ENCODE measurements around the gene CASQ1.

The CASQ1 gene

GRCh38 chr1:160188341-160188740 is 2.0 kb upstream of the CASQ1 start:
- Histone ChIP-seq H3K4me1 (ENCODE audit: insufficient read depth, low read length) (peaks cover 14% of the 10 kb centered on the region), H3K36me3 (ENCODE audit: insufficient read depth, low read length) (no peaks in the 10 kb centered on the region), H3K9me3 (ENCODE audit: insufficient read depth, low read depth, low read length) (no peaks in the 10 kb centered on the region), H3K4me3 (ENCODE audit: low read length) (no peak overlapping the region), H3K9ac (ENCODE audit: low read depth, low read length) (no peak overlapping the region), H3K27ac (ENCODE audit: low read depth, low read length) (no peak overlapping the region), H3K27me3 (ENCODE audit: insufficient read depth, low read length) (no peaks in the 10 kb centered on the region)
- WGBS: 91% methylated on average over 7 of the region's 7 CpGs

- H3K4me3 ChIP-seq (ENCODE audit: low read length): no peak overlapping the region
- H3K9me3 ChIP-seq (ENCODE audit: insufficient read depth, low read depth, low read length): no peaks in the 10 kb centered on the region
- 92% methylated on average over 3 of the region's 3 CpGs for WGBS
- H3K27ac ChIP-seq (ENCODE audit: low read depth, low read length): no peak overlapping the region
- H3K9ac ChIP-seq (ENCODE audit: low read depth, low read length): no peak overlapping the region
- no peaks in the 10 kb centered on the region for H3K27me3 ChIP-seq (ENCODE audit: insufficient read depth, low read length)
- peaks cover 18% of the 10 kb centered on the region for H3K4me1 ChIP-seq (ENCODE audit: insufficient read depth, low read length)
- no peaks in the 10 kb centered on the region for H3K36me3 ChIP-seq (ENCODE audit: insufficient read depth, low read length)
Measured at GRCh38 chr1:160191756-160192155, 1.4 kb downstream of the CASQ1 start.

GRCh38 chr1:160192234-160192633 is 1.9 kb downstream of the CASQ1 start:
- H3K27me3 ChIP-seq (ENCODE audit: insufficient read depth, low read length): no peaks in the 10 kb centered on the region
- H3K4me1 ChIP-seq (ENCODE audit: insufficient read depth, low read length): peaks cover 18% of the 10 kb centered on the region
- no peak overlapping the region for H3K4me3 ChIP-seq (ENCODE audit: low read length)
- H3K27ac ChIP-seq (ENCODE audit: low read depth, low read length): no peak overlapping the region
- H3K36me3 ChIP-seq (ENCODE audit: insufficient read depth, low read length): no peaks in the 10 kb centered on the region
- H3K9ac ChIP-seq (ENCODE audit: low read depth, low read length): no peak overlapping the region
- no peaks in the 10 kb centered on the region for H3K9me3 ChIP-seq (ENCODE audit: insufficient read depth, low read depth, low read length)

- no peaks in the 10 kb centered on the region for H3K27me3 ChIP-seq (ENCODE audit: insufficient read depth, low read length)
- H3K9ac ChIP-seq (ENCODE audit: low read depth, low read length): no peak overlapping the region
- no peaks in the 10 kb centered on the region for H3K9me3 ChIP-seq (ENCODE audit: insufficient read depth, low read depth, low read length)
- peaks cover 18% of the 10 kb centered on the region for H3K4me1 ChIP-seq (ENCODE audit: insufficient read depth, low read length)
- no peaks in the 10 kb centered on the region for H3K36me3 ChIP-seq (ENCODE audit: insufficient read depth, low read length)
- H3K27ac ChIP-seq (ENCODE audit: low read depth, low read length): no peak overlapping the region
- H3K4me3 ChIP-seq (ENCODE audit: low read length): peak overlapping the region; percentile 21; the same call in 1 of the 2 replicates
- 44% methylated on average over 12 of the region's 16 CpGs for WGBS
Measured at GRCh38 chr1:160193091-160193819, 2.9 kb downstream of the CASQ1 start.

GRCh38 chr1:160193832-160194736 is 3.7 kb downstream of the CASQ1 start:
- Histone ChIP-seq H3K27me3 (ENCODE audit: insufficient read depth, low read length) (no peaks in the 10 kb centered on the region), H3K27ac (ENCODE audit: low read depth, low read length) (no peak overlapping the region), H3K4me1 (ENCODE audit: insufficient read depth, low read length) (peaks cover 18% of the 10 kb centered on the region), H3K4me3 (ENCODE audit: low read length) (no peak overlapping the region), H3K9ac (ENCODE audit: low read depth, low read length) (no peak overlapping the region), H3K36me3 (ENCODE audit: insufficient read depth, low read length) (no peaks in the 10 kb centered on the region), H3K9me3 (ENCODE audit: insufficient read depth, low read depth, low read length) (no peaks in the 10 kb centered on the region)
- 74% methylated on average over 9 of the region's 9 CpGs for WGBS

GRCh38 chr1:160194737-160195059 is 4.3 kb downstream of the CASQ1 start:
- H3K27me3 ChIP-seq (ENCODE audit: insufficient read depth, low read length): no peaks in the 10 kb centered on the region
- 98% methylated on average over 2 of the region's 2 CpGs for WGBS
- peaks cover 18% of the 10 kb centered on the region for H3K4me1 ChIP-seq (ENCODE audit: insufficient read depth, low read length)
- H3K27ac ChIP-seq (ENCODE audit: low read depth, low read length): no peak overlapping the region
- H3K9ac ChIP-seq (ENCODE audit: low read depth, low read length): no peak overlapping the region
- no peaks in the 10 kb centered on the region for H3K9me3 ChIP-seq (ENCODE audit: insufficient read depth, low read depth, low read length)
- H3K36me3 ChIP-seq (ENCODE audit: insufficient read depth, low read length): no peaks in the 10 kb centered on the region
- no peak overlapping the region for H3K4me3 ChIP-seq (ENCODE audit: low read length)

- no peaks in the 10 kb centered on the region for H3K36me3 ChIP-seq (ENCODE audit: insufficient read depth, low read length)
- no peak overlapping the region for H3K4me3 ChIP-seq (ENCODE audit: low read length)
- no peak overlapping the region for H3K27ac ChIP-seq (ENCODE audit: low read depth, low read length)
- no peaks in the 10 kb centered on the region for H3K27me3 ChIP-seq (ENCODE audit: insufficient read depth, low read length)
- H3K4me1 ChIP-seq (ENCODE audit: insufficient read depth, low read length): peaks cover 12% of the 10 kb centered on the region
- no peaks in the 10 kb centered on the region for H3K9me3 ChIP-seq (ENCODE audit: insufficient read depth, low read depth, low read length)
- H3K9ac ChIP-seq (ENCODE audit: low read depth, low read length): no peak overlapping the region
- 96% methylated on average over 4 of the region's 4 CpGs for WGBS
Measured at GRCh38 chr1:160196143-160196542, 5.8 kb downstream of the CASQ1 start.

- 95% methylated on average over 4 of the region's 4 CpGs for WGBS
- Histone ChIP-seq H3K4me3 (ENCODE audit: low read length) (no peak overlapping the region), H3K9ac (ENCODE audit: low read depth, low read length) (no peak overlapping the region), H3K4me1 (ENCODE audit: insufficient read depth, low read length) (peaks cover 12% of the 10 kb centered on the region), H3K9me3 (ENCODE audit: insufficient read depth, low read depth, low read length) (no peaks in the 10 kb centered on the region), H3K27ac (ENCODE audit: low read depth, low read length) (no peak overlapping the region), H3K36me3 (ENCODE audit: insufficient read depth, low read length) (no peaks in the 10 kb centered on the region), H3K27me3 (ENCODE audit: insufficient read depth, low read length) (no peaks in the 10 kb centered on the region)
Measured at GRCh38 chr1:160197231-160197630, 6.9 kb downstream of the CASQ1 start.

- Histone ChIP-seq H3K9me3 (ENCODE audit: insufficient read depth, low read depth, low read length) (no peaks in the 10 kb centered on the region), H3K27ac (ENCODE audit: low read depth, low read length) (no peak overlapping the region), H3K9ac (ENCODE audit: low read depth, low read length) (no peak overlapping the region), H3K36me3 (ENCODE audit: insufficient read depth, low read length) (no peaks in the 10 kb centered on the region), H3K4me3 (ENCODE audit: low read length) (no peak overlapping the region), H3K27me3 (ENCODE audit: insufficient read depth, low read length) (no peaks in the 10 kb centered on the region), H3K4me1 (ENCODE audit: insufficient read depth, low read length) (peaks cover 10% of the 10 kb centered on the region)
- WGBS: 95% methylated on average over 4 of the region's 4 CpGs
Measured at GRCh38 chr1:160200786-160201185, 10.4 kb downstream of the CASQ1 start.

- 74% methylated on average over 2 of the region's 7 CpGs for WGBS
- H3K4me3 ChIP-seq (ENCODE audit: low read length): peak overlapping the region; percentile 45
- H3K27ac ChIP-seq (ENCODE audit: low read depth, low read length): no peak overlapping the region
- peaks cover 27% of the 10 kb centered on the region for H3K36me3 ChIP-seq (ENCODE audit: insufficient read depth, low read length)
- peaks cover 47% of the 10 kb centered on the region for H3K4me1 ChIP-seq (ENCODE audit: insufficient read depth, low read length)
- H3K27me3 ChIP-seq (ENCODE audit: insufficient read depth, low read length): no peaks in the 10 kb centered on the region
- H3K9ac ChIP-seq (ENCODE audit: low read depth, low read length): peak overlapping the region; percentile 33; the same call in 1 of the 2 replicates
- H3K9me3 ChIP-seq (ENCODE audit: insufficient read depth, low read depth, low read length): no peaks in the 10 kb centered on the region
Measured at GRCh38 chr1:160204526-160205241, 14.3 kb downstream of the CASQ1 start.
